HCT116 (cell line): ENCODE results near the gene SZT2. TPM values are rescaled to one million over a fixed set of nuclear protein-coding genes. Genes with fewer than 3 reads are reported as not detected.

Source experiments
- microRNA-seq: library from miRNA; unstranded; fragments of <30 nt; microRNA quantifications from one replicate; pipeline ENCODE4, GENCODE V29; 2016; ENCODE audit warnings: borderline number of aligned reads
- total RNA-seq: library from RNA; stranded (reverse); gene quantifications from one replicate; pipeline ENCODE4 v1.2.1, GENCODE V29; 2021; ENCODE audit not compliant: unreplicated experiment

Gene SZT2
- total RNA-seq, 1 experiment from 2014 or later: 43.0 TPM

Small RNA genes lying within 50 kb of the gene (microRNA-seq; reads per million reads assigned to microRNA genes)
- gene MIR6734 (2.8 reads per million), gene MIR6735 (3.6 reads per million)

Other genes with a start within 250 kb of the SZT2 start
- gene EBNA1BP2, start 217.6 kb upstream of the SZT2 start, total RNA-seq: 109 TPM
- 0.49 TPM for gene CFAP57, start 217.6 kb upstream of the SZT2 start, total RNA-seq
- gene TMEM125, start 119.9 kb upstream of the SZT2 start, total RNA-seq: 13.9 TPM
- 7.6 TPM for gene C1orf210, start 104.3 kb upstream of the SZT2 start, total RNA-seq
- not detected for gene TIE1, start 88.9 kb upstream of the SZT2 start, total RNA-seq
- not detected for gene MPL, start 52.1 kb upstream of the SZT2 start, total RNA-seq
- 355 TPM for gene CDC20, start 30.9 kb upstream of the SZT2 start, total RNA-seq
- 91.3 TPM for gene ELOVL1, start 21.9 kb upstream of the SZT2 start, total RNA-seq
- 36.0 TPM for gene MED8, start 99 bp upstream of the SZT2 start, total RNA-seq
- gene HYI, start 64.0 kb downstream of the SZT2 start, total RNA-seq: 13.9 TPM
- gene PTPRF, start 141.0 kb downstream of the SZT2 start, total RNA-seq: 224 TPM